Kidney glomerular epithelial cell (primary cell): ENCODE results near the gene ALX4.

Source experiments
- DNase-seq: peaks from one replicate; lab custom pipeline; 2025; lab: John Stamatoyannopoulos, UW

Gene ALX4

DNA sequence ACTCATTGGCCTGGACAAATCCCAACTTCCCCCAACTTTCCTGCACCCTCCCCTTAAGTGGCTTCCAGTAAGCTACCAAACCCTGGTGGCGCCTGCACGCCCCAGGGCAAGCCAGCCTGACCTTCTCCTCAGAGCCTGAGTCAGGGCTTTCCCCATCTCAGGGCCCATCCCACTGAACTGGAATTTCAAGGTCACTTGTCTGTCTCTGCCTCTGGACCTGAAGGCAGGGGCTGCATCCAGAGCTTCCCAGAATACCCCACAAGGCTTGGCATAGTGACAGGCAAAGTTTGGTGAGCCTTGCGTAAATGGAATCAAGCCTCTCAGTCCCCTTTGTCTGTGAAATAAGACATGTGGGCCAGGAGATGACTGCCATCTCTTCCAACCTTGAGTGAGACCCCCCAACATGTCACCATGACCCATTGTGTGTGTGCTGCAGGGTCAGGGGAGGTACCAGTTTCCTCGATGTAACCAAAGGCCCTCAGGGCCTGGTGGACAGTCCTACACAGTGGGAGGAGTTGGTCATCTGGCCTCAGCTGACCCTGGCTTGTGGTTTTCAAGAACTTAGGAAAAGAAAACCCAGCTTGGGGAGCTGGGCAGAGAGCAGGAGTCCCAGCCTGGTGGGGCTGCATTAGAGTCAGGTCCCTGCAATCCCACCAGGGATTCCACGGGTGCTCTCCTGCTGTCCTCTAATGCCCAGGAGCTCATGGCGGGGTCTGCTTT lies 8.9 kb downstream of the ALX4 start:
- no peak for DNase-seq

DNA sequence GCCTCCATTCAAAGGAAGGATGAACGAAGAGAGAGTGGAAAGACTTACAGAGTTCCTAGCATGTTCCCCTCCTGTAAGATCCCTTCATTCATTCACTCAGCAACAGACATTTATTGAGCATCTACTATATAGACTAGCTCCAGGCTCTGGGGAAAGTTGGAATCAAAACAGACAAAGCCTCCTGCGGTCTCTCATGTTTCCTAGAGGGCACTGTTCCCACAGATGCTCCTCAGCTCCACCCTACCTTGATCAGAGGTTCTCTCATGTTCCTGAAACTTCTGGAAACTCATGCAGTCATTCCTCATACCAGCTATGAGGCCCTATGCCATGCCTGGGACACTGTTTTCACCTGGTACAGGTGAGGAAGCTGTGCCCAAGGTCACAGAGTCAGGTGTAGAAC lies 11.1 kb downstream of the ALX4 start:
- no peak for DNase-seq

- no peak for DNase-seq
Measured at GRCh38 chr11:44290208-44290607, 19.7 kb downstream of the ALX4 start.

DNA sequence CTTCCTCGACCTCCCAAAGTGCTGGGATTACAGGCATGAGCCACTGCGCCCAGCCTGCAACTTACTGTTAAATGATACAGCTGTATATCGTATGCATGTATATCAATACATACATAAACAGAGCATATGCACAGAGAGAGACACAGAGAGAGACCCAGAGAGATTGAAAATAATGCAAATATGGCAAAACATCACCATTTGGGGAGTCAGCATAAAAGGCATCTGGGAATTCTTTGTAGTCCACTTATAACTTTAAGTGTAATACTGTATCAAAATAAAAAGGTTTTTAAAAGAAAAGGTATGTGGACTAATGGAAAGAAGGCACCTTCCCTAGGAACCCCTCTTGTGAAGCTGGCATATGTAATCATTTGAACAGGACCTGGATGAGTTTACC lies 21.8 kb downstream of the ALX4 start:
- DNase-seq, result no peak

DNA sequence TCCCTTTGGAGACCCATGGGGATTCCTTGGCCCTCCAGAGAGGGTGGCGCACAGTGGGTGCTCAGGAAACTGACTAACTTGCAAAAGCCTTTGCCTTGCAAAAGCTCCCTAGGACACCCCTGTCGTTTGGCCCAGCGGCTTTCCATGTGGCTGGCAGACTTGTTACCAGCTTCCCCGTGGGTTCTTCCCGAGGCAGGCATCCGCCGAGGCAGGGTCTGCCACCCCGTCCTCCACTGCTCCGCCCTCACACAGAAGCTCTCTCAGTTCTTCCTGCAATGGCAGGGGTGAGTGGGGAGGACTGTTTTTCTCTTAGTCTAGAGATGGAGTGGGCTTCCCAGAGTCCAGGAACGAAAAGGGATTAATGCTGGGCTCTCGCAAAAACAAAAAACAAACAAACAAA lies 23.0 kb downstream of the ALX4 start:
- no peak for DNase-seq

DNA sequence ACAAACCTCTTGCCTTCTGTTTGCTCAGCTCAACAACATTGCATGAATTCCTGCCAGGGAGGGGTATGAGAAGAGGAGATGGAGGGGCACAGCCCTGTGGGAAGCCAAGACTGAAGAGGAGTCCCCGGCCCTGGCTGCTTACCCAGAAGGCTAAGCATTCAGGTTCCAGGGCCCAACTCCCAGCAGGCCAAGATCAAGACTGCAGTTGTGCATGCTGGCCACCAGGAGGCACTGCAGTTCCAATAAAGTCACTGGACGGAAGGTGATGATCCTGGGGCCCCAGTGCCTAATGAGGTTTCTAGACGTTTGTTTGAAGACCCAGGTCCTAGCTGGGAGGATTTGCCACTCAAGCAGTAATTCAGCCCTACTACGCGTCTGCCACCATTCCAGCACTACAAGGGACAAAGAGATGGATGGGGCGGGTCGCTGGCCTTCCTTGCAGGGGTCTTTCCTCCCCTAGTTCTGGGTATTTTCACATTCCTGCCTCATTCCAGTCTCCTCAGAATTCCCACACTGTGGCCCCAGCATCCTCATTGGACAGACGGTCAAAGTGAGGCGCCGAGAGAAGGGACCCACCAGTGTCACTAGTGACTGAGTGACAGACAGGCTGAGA lies 23.6 kb downstream of the ALX4 start:
- DNase-seq, result peak; percentile 11

- no peak for DNase-seq
Measured at GRCh38 chr11:44285756-44286155, 24.2 kb downstream of the ALX4 start.

DNA sequence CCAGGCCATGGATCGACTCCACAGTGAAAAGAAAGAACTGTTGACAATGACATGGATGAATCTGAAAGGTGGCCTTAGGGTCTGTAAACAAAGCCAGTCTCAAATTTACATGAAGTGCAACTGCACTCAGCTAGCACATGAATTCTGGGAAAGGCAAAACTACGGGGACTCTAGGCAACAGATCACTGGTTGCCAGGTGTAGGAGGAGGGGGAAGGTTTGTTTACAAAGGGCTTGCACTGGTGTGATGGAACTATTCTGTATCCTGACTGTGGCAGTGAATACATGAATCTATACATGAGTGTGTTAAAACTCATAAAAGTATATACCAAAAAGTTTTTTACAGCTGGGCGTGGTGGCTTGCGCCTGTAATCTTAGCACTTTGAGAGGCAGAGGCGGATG lies 27.3 kb downstream of the ALX4 start:
- DNase-seq, result no peak

DNA sequence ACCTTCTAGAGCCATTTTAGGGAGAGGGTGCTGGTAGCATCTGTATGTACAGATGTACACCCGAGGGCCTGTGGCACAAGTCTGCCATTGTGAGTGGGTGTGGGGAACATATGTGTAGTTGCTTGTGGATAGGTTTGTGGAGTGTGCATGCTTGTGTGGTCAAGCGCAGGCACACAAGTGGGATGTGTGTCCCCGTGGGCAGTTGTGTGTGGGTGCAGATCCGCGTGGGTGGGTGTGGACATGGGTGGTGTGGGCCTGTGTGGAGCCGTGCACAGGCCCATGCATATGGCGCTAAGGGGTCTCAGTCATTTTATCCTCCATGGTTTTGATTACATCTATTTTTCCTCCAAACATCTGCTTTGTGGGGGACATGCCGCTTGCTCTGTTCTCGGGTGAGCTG lies 28.8 kb downstream of the ALX4 start:
- DNase-seq, result no peak

DNA sequence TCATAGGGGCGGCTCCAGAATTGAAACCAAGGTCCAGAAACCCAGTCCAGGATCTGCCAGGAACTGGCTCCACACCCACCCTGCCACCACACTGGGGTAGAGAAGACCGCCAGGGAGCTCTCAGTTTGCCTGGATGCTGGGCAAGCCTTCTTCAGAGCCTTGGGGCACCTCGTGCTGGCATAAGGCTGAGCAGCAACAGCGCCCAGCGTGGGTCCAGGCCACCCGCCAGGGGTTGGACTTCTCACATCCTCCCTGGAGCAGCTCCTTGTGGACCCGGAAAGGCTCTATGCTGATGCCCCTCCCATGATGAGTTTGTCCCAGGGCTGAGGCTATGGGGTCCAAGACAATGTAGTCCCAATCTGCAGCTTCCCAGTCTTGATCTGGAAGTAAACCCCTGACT lies 29.7 kb downstream of the ALX4 start:
- no peak for DNase-seq

- no peak for DNase-seq
Measured at GRCh38 chr11:44279483-44279882, 30.5 kb downstream of the ALX4 start.

GRCh38 chr11:44277196-44278090 lies 32.5 kb downstream of the ALX4 start:
- DNase-seq, result no peak

DNA sequence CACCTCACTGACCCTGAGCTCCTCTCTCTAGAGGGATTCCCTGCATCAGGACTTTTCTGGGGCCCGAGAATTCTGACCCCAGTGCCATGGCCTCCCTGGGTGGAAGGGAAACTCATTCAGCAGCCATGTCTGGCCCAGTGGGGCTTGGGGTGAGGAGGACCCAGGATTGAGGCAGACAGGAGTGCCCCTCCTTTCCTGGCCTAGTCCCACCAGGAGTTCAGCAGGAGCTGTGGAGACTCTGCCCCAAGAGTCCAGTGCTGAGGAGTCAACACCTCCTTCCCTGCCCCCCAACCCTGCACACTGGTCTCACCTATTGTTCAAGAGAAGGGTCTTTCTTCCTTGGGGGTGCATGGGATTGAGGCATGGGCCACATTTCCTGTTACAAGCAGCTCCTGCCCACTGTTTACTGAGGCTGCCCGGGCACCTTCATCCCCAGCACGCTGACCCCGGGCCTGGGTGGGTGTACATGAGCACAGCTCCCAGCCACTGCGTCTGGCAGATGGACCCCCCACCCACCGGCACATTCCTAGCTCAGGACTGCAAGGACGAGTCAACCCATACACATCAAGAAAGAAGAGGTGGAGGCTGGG lies 33.9 kb downstream of the ALX4 start:
- DNase-seq, result no peak

DNA sequence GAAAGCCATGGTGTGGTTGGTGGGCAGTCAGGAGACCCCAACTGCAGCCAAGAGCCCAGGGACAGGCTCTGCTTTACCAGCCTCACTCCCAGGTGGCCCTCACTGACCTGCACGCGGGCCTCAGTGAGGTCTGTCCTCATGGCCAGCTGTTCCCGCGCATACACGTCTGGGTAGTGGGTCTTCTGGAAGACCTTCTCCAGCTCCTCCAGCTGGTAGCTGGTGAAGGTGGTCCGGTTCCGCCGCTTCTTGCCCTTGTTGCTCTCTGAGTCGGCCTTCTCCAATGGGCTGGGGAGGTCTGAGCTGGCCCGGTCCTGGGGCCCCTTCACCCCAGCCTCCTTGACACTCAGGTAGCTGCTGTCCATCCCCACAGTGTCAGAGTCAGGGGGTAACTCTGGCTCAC lies 34.7 kb downstream of the ALX4 start:
- no peak for DNase-seq

DNA sequence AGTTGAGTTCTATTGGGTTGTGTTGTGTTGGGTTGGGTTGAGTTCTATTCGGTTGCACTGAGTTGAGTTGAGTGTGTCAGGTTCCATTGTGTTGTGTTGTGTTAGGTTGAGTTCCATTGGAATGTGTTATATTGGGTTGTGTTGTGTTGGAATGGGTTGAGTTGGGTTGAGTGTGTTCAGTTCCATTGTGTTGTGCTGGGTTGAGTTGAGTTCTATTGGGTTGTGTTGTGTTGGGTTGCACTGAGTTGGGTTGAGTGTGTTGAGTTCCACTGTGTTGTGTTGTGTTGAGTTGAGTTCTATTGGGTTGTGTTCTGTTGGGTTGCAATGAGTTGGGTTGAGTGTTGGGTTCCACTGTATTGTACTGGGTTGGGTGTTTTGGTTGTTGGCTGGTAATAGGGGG lies 35.5 kb downstream of the ALX4 start:
- no peak for DNase-seq

DNA sequence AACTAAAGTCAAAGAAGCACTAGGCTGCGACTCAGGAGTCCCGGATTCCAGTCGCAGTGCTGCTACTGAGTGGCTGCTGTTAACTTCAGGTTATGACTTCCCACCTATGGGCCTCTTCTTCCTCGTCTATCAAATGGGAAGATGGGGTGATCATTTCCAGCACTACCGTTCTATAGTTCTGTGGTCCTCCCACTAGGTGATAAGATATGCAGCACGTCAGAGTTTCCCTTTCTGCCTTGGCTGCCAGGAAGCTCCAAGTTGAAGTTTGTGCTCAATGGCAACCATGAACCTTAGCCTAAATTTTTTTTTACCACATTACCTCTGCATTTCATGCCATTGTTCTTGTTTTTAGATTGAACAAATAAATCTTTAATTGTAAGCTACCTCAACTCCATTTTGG lies 38.7 kb downstream of the ALX4 start:
- no peak for DNase-seq

GRCh38 chr11:44270403-44271273 lies 39.3 kb downstream of the ALX4 start:
- DNase-seq, result no peak

- DNase-seq, result peak; percentile 18
Measured at GRCh38 chr11:44269369-44270351, 40.3 kb downstream of the ALX4 start.

DNA sequence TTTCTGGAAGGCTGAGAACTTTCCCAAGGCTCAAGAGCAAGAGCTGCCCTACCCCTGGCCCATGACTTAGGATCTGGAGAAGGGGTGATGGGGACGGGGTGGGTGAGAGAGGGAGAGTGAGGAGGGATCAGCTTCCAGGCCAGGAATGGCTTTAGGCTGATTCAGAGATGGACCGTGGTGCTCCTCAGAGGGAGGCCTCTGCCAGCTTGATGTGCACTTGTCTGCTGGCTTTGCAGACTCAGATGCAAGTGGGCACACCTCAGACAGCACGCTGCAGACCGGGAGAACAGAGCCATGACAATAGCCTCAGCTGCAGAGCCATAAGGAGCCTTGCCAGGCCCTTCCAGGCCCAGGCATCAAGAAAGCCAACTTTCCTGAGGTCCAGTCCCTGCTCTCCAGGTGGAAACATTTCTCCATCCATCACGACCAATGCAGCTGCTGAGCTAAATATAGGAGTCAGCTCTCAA lies 41.3 kb downstream of the ALX4 start:
- DNase-seq, result no peak
